K562 (cell line): ENCODE measurements around the gene SMG6. TPM values are rescaled to one million over a fixed set of nuclear protein-coding genes. Genes with fewer than 3 reads are reported as not detected.

Experiments
- EGR1 ChIP-seq: fragments of 450-650 bp; conservative IDR thresholded peaks from 2 replicates; pipeline ENCODE4 v1.6.1; 2017; ENCODE audit warnings: mild to moderate bottlenecking
- HMG20B ChIP-seq: fragments of 250-450 bp; sonication (Bioruptor Pico); IDR thresholded peaks from 2 replicates; pipeline ENCODE4 v1.5.0; 2021; ENCODE audit warnings: mild to moderate bottlenecking
- LARP7 ChIP-seq: fragments of 450-650 bp; IDR thresholded peaks from 2 replicates; pipeline ENCODE4 v1.6.1; 2016
- MGA ChIP-seq: fragments of 450-650 bp; IDR thresholded peaks from 2 replicates; pipeline ENCODE4 v1.6.1; 2016; ENCODE audit warnings: mild to moderate bottlenecking, moderate library complexity
- NCOR1 ChIP-seq: fragments of 450-650 bp; IDR thresholded peaks from 2 replicates; pipeline ENCODE4 v1.6.1; 2016; ENCODE audit warnings: mild to moderate bottlenecking, moderate library complexity
- REST ChIP-seq, 2 experiments: fragments of 450-650 bp; formaldehyde crosslinking in 1 of 2; IDR thresholded peaks; 2 replicates each; pipeline versions ENCODE4 v1.4.0 to v1.6.1; 2014 to 2020; ENCODE audit warnings: mild to moderate bottlenecking in 2 of 2, borderline replicate concordance in 1 of 2, low read depth in 1 of 2
- U2AF1 ChIP-seq: fragments of 200-400 bp; formaldehyde crosslinking; optimal IDR thresholded peaks from 2 replicates; pipeline ENCODE3; 2017; ENCODE audit warnings: mild to moderate bottlenecking, low read depth, low read length, moderate library complexity
- ZNF717 ChIP-seq: fragments of 250-450 bp; sonication (Bioruptor Pico); IDR thresholded peaks from 2 replicates; pipeline ENCODE4 v1.5.0; 2021
- polyA plus RNA-seq, 8 experiments: library from polyadenylated mRNA; depleted of rRNA in 4 of 8; stranded (reverse) in 5 of 8; unstranded in 3 of 8; fragments of >200 nt; fragmentation: Nextera tagmentation in 2 of 8; fragmentation: Illumina TruSeq in 1 of 8; extraction: Ambion mirVana in 2 of 8; extraction: Trizol in 1 of 8; gene quantifications; 2 replicates each; pipeline versions ENCODE4 v1.2.1 to v1.2.3, GENCODE V29; 2011 to 2014; ENCODE audit warnings: inconsistent platforms in 1 of 8, missing spikeins in 1 of 8
- total RNA-seq, 7 experiments: library from RNA; depleted of rRNA in 6 of 7; stranded (reverse); fragments of >200 nt in 6 of 7; fragmentation: Illumina TruSeq in 2 of 7; extraction: Trizol in 2 of 7; gene quantifications; 2 replicates each; pipeline versions ENCODE4 v1.2.1 to v1.2.3, GENCODE V29; 2011 to 2021; ENCODE audit warnings: low replicate concordance in 1 of 7

SMG6 gene
- total and polyA plus RNA-seq, 9 of the 15 experiments (the other 6 are each of a cell fraction or from before 2014, with no cell fraction given) = 0.44 to 13.9 (median 6.0) TPM

GRCh38 chr17:2050300-2051060, 253.1 kb downstream of the SMG6 start (continued):
- TF ChIP-seq U2AF1 (no peak), HMG20B (CRISPR knock-in tag) (no peak), MGA (0 out of 2 replicates have a peak, but pooled peaks have one; percentile 27), LARP7 (no peak), REST (IDR thresholded peaks at IDR 0.05; ENCODE audit: borderline replicate concordance) (peak; percentile 70), REST (CRISPR knock-in tag; IDR thresholded peaks at IDR 0.05; ENCODE audit: low read depth) (no peak; the same call in 1 of the 2 replicates), NCOR1 (no peak), EGR1 (peak; percentile 70), ZNF717 (CRISPR knock-in tag) (no peak)
